ENCODE data around the gene CTXN1.
A peak's percentile ranks its signal among the peaks of the same experiment; 100 is the strongest.
"Not testable (repeated sequence)": the region's sequence is repeated elsewhere in the genome, so short reads cannot be mapped to it uniquely, and the experiment has no call there.

Gene CTXN1

GRCh38 chr19:7961920-7962626 lies 36.1 kb upstream of the CTXN1 start:
- DNase-seq (ENCODE audit: low read depth in 2 of 2), result no peak
- TF ChIP-seq CTCF (IDR thresholded peaks at IDR 0.05; ENCODE audit: low read depth, low read length), result no peak
- no peak overlapping the region for H3K4me3 ChIP-seq (replicated peaks in 1 of 2; ENCODE audit: low read depth in 2 of 2, low read length in 2 of 2)

DNA sequence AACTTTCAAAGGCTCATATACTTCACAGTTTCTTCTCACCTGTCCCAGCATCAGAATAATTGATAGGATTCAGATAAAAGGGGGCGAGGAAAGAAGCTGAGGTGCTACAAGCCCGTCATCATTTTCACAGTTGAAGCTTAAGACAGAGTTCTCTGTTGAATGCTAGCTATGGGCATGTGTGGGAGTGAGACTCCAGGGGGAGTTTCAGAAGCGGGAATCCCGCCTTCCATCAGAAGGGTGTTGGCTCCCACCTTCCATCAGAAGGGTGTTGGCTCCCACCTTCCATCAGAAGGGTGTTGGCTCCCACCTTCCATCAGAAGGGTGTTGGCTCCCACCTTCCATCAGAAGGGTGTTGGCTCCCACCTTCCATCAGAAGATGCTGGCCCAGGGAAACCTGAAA lies 35.1 kb upstream of the CTXN1 start:
- not testable (repeated sequence) for DNase-seq (ENCODE audit: low read depth in 2 of 2); H3K4me3 ChIP-seq (replicated peaks in 1 of 2; ENCODE audit: low read depth in 2 of 2, low read length in 2 of 2)

GRCh38 chr19:7959211-7959610 lies 33.3 kb upstream of the CTXN1 start:
- TF ChIP-seq CTCF (IDR thresholded peaks at IDR 0.05; ENCODE audit: low read depth, low read length), result no peak
- no peak for DNase-seq (ENCODE audit: low read depth in 2 of 2)
- H3K4me3 ChIP-seq (replicated peaks in 1 of 2; ENCODE audit: low read depth in 2 of 2, low read length in 2 of 2), result no peak overlapping the region

DNA sequence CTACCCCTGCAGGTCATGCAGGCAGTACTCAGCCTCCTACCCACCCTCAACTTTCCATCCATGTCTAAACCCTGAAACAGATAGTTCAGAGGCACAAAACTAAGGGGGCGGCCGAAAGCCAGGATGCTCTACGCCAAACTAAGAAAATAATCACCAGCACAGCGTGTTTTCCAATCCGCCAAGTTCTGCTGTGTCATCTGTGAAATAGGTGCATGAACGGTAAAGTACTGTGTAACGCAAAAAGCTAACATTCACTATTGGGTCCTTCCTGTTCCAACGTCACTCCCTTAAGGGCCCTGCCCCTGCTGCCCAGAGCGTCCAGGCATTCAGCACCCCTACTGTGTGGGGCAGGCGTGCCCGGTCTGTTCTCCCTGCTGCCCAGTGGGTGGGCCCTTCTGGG lies 29.8 kb upstream of the CTXN1 start:
- DNase-seq (ENCODE audit: low read depth in 2 of 2), result no peak
- no peak for TF ChIP-seq CTCF (IDR thresholded peaks at IDR 0.05; ENCODE audit: low read depth, low read length)
- H3K4me3 ChIP-seq (replicated peaks in 1 of 2; ENCODE audit: low read depth in 2 of 2, low read length in 2 of 2), result no peak overlapping the region

- DNase-seq (ENCODE audit: low read depth in 2 of 2), result no peak
- TF ChIP-seq CTCF (IDR thresholded peaks at IDR 0.05; ENCODE audit: low read depth, low read length), result no peak
- H3K4me3 ChIP-seq (replicated peaks in 1 of 2; ENCODE audit: low read depth in 2 of 2, low read length in 2 of 2), result no peak overlapping the region
Measured at GRCh38 chr19:7953576-7953975, 27.6 kb upstream of the CTXN1 start.

- H3K4me3 ChIP-seq (replicated peaks in 1 of 2; ENCODE audit: low read depth in 2 of 2, low read length in 2 of 2), result no peak overlapping the region
- peak; percentile 50 to 66 for DNase-seq (ENCODE audit: low read depth in 2 of 2)
- no peak for TF ChIP-seq CTCF (IDR thresholded peaks at IDR 0.05; ENCODE audit: low read depth, low read length)
Measured at GRCh38 chr19:7953060-7953459, 27.1 kb upstream of the CTXN1 start.

GRCh38 chr19:7947939-7948338 lies 22.0 kb upstream of the CTXN1 start:
- peak in 1 of 2 donors; percentile 48 for DNase-seq (ENCODE audit: low read depth in 2 of 2)
- TF ChIP-seq CTCF (IDR thresholded peaks at IDR 0.05; ENCODE audit: low read depth, low read length), result no peak
- H3K4me3 ChIP-seq (replicated peaks in 1 of 2; ENCODE audit: low read depth in 2 of 2, low read length in 2 of 2), result no peak overlapping the region

Data from cardiac fibroblast (primary cell).